Astrocyte (in vitro differentiated cells and primary cell): Measurements from ENCODE around the gene SGK2. TPM values are rescaled to one million over a fixed set of nuclear protein-coding genes. Genes with fewer than 3 reads are reported as not detected.

Source experiments
- DNase-seq: peaks from one replicate; pipeline ENCODE4 v3.0.0-alpha.2; 2010; ENCODE audit warnings: low read depth
- FAIRE-seq: peaks from 2 replicates; lab custom pipeline; 2011; peaks lifted over from hg19 to GRCh38; lab: Jason Lieb, UNC
- H2AFZ ChIP-seq: 2 replicates; pipeline ENCODE4 v1.6.0; 2012; ENCODE audit warnings: low read depth, low read length, inconsistent platforms
- H3K27ac ChIP-seq: 2 replicates; pipeline ENCODE4 v1.5.1; 2011; ENCODE audit warnings: low read depth, low read length, inconsistent platforms
- H3K27me3 ChIP-seq: 2 replicates; pipeline ENCODE4 v1.6.0; 2011; ENCODE audit warnings: low read length, inconsistent platforms; ENCODE audit not compliant: insufficient read depth
- H3K36me3 ChIP-seq: 2 replicates; pipeline ENCODE4 v1.5.1; 2011; ENCODE audit warnings: low read length, inconsistent platforms; ENCODE audit not compliant: insufficient read depth
- H3K4me1 ChIP-seq: 2 replicates; pipeline ENCODE4 v1.5.1; 2011; ENCODE audit warnings: low read length, inconsistent platforms; ENCODE audit not compliant: insufficient read depth
- H3K4me2 ChIP-seq: 2 replicates; pipeline ENCODE4 v1.6.0; 2012; ENCODE audit warnings: low read length, inconsistent platforms
- H3K4me3 ChIP-seq: 2 replicates; pipeline ENCODE4 v1.5.1; 2011; ENCODE audit warnings: low read depth, mild to moderate bottlenecking, low read length, inconsistent platforms; ENCODE audit not compliant: insufficient read depth
- H3K79me2 ChIP-seq: 2 replicates; pipeline ENCODE4 v1.6.0; 2012; ENCODE audit warnings: mild to moderate bottlenecking, low read length, inconsistent platforms; ENCODE audit not compliant: insufficient read depth
- H3K9ac ChIP-seq: 2 replicates; pipeline ENCODE4 v1.6.0; 2012; ENCODE audit warnings: mild to moderate bottlenecking, low read length, inconsistent platforms
- H3K9me3 ChIP-seq: 2 replicates; pipeline ENCODE4 v1.5.1; 2012; ENCODE audit warnings: low read depth, mild to moderate bottlenecking, low read length, inconsistent platforms; ENCODE audit not compliant: insufficient read depth
- H4K20me1 ChIP-seq: 2 replicates; pipeline ENCODE4 v1.6.0; 2012; ENCODE audit warnings: low read length, inconsistent platforms; ENCODE audit not compliant: insufficient read depth
- H3K27ac Mint-ChIP-seq: one replicate; pipeline ENCODE4 v1.8.0; 2021; ENCODE audit warnings: mild to moderate bottlenecking, mixed read lengths; ENCODE audit not compliant: unreplicated experiment
- H3K27me3 Mint-ChIP-seq: one replicate; pipeline ENCODE4 v1.8.0; 2021; ENCODE audit warnings: low read depth, mixed read lengths; ENCODE audit not compliant: unreplicated experiment
- H3K36me3 Mint-ChIP-seq: one replicate; pipeline ENCODE4 v1.8.0; 2021; ENCODE audit warnings: low read depth, mixed read lengths; ENCODE audit not compliant: unreplicated experiment
- H3K4me1 Mint-ChIP-seq: one replicate; pipeline ENCODE4 v1.8.0; 2021; ENCODE audit warnings: low read depth, mixed read lengths; ENCODE audit not compliant: unreplicated experiment
- H3K4me3 Mint-ChIP-seq: one replicate; pipeline ENCODE4 v1.8.0; 2021; ENCODE audit warnings: mild to moderate bottlenecking, moderate library complexity, mixed read lengths; ENCODE audit not compliant: unreplicated experiment
- H3K9me3 Mint-ChIP-seq: one replicate; pipeline ENCODE4 v1.8.0; 2021; ENCODE audit warnings: mild to moderate bottlenecking, mixed read lengths; ENCODE audit not compliant: unreplicated experiment
- EZH2 ChIP-seq: IDR thresholded peaks from 2 replicates; pipeline ENCODE4 v1.6.1; 2012; ENCODE audit warnings: mild to moderate bottlenecking, low read length, inconsistent platforms; ENCODE audit not compliant: insufficient read depth
- total RNA-seq: library from RNA; stranded (reverse); gene quantifications from 2 replicates; pipeline ENCODE4 v1.2.1, GENCODE V29; 2021
- TF ChIP-seq, protein P1 (sequence below): IDR thresholded peaks from 2 replicates; pipeline ENCODE4 v1.5.1; 2011; ENCODE audit warnings: low read depth, mild to moderate bottlenecking, inconsistent platforms, low read length, moderate library complexity; ENCODE audit not compliant: insufficient read depth

SGK2 gene
- total RNA-seq, 1 donor from 2014 or later, result 0.64 TPM

DNA sequence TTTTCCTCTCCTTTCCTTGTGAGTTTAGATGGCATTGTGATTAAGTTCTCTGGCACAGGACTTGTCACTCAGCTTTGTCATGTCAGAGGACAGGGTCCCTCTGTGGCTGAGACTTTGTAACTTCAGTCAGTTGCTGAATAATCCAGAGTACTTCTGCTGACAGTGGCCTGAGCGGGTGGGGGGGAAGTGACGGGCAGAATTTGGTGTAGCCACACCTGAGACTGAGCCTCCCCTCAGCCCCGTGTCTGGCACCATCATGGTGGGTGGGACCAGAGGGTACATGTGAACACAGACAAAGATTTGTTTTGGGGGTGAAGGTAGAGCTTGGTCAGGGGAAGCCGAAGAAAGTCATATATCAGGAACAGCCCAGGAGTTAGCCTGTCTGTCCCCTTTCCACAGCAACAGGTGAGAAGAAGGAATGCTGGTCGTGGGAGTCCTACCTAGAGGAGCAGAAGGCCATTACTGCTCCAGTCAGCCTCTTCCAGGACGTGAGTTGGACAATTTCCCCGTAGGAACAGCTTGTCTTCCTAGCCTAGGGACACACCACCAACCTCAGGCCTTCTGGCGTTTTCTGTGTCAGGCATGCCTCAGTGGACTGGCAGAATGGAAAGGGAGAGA is 30.5 kb upstream of the SGK2 start:
- H3K79me2 ChIP-seq, result no peaks in the 10 kb centered on the region
- DNase-seq (no peak), FAIRE-seq (no peak)
- H3K27ac ChIP-seq, result no peak overlapping the region
- H3K27me3 Mint-ChIP-seq, result no peaks in the 10 kb centered on the region
- H3K4me1 ChIP-seq, result no peaks in the 10 kb centered on the region
- no peaks in the 10 kb centered on the region for H3K36me3 ChIP-seq
- H4K20me1 ChIP-seq, result no peaks in the 10 kb centered on the region
- peaks cover 4% of the 10 kb centered on the region for H3K9me3 Mint-ChIP-seq
- peaks cover 5% of the 10 kb centered on the region for H3K4me1 Mint-ChIP-seq
- no peak overlapping the region for H3K9ac ChIP-seq
- H3K27ac Mint-ChIP-seq, result no peak overlapping the region
- no peak overlapping the region for H2AFZ ChIP-seq
- no peaks in the 10 kb centered on the region for H3K27me3 ChIP-seq
- no peak overlapping the region for H3K4me3 Mint-ChIP-seq
- H3K4me3 ChIP-seq, result no peak overlapping the region
- H3K4me2 ChIP-seq, result no peak overlapping the region
- no peak for TF ChIP-seq EZH2
- TF ChIP-seq, protein P1, sequence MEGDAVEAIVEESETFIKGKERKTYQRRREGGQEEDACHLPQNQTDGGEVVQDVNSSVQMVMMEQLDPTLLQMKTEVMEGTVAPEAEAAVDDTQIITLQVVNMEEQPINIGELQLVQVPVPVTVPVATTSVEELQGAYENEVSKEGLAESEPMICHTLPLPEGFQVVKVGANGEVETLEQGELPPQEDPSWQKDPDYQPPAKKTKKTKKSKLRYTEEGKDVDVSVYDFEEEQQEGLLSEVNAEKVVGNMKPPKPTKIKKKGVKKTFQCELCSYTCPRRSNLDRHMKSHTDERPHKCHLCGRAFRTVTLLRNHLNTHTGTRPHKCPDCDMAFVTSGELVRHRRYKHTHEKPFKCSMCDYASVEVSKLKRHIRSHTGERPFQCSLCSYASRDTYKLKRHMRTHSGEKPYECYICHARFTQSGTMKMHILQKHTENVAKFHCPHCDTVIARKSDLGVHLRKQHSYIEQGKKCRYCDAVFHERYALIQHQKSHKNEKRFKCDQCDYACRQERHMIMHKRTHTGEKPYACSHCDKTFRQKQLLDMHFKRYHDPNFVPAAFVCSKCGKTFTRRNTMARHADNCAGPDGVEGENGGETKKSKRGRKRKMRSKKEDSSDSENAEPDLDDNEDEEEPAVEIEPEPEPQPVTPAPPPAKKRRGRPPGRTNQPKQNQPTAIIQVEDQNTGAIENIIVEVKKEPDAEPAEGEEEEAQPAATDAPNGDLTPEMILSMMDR, result no peak
- H3K36me3 Mint-ChIP-seq, result peaks cover 16% of the 10 kb centered on the region
- H3K9me3 ChIP-seq, result peaks cover 5% of the 10 kb centered on the region

DNA sequence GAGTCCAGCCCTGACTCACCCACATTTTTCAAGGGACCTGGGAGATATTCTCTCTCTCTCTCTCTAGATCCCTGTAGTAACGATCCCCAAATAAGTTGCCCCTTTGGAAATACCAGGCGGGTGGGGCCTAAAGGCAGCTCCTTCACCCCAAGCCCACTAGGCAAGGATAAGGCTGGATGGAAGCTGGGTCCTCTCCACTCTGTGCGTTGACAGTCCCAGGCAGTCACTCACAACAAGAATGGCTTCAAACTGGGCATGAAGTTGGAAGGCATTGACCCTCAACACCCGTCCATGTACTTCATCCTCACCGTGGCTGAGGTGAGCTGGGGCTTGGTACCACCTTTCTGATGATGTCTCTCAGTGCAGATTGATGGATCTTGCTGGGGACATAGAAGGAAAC is 29.8 kb upstream of the SGK2 start:
- H3K27ac ChIP-seq, result no peak overlapping the region
- no peaks in the 10 kb centered on the region for H3K79me2 ChIP-seq
- FAIRE-seq (no peak), DNase-seq (no peak)
- Mint-ChIP-seq H3K27ac (no peak overlapping the region), H3K4me3 (no peak overlapping the region), H3K4me1 (peaks cover 5% of the 10 kb centered on the region), H3K27me3 (no peaks in the 10 kb centered on the region), H3K9me3 (peaks cover 4% of the 10 kb centered on the region), H3K36me3 (peaks cover 21% of the 10 kb centered on the region)
- H3K9ac ChIP-seq, result no peak overlapping the region
- H3K4me2 ChIP-seq, result no peak overlapping the region
- peaks cover 5% of the 10 kb centered on the region for H3K9me3 ChIP-seq
- no peaks in the 10 kb centered on the region for H3K27me3 ChIP-seq
- H2AFZ ChIP-seq, result no peak overlapping the region
- H4K20me1 ChIP-seq, result no peaks in the 10 kb centered on the region
- H3K4me3 ChIP-seq, result no peak overlapping the region
- no peak for TF ChIP-seq EZH2
- TF ChIP-seq, protein P1, result no peak
- no peaks in the 10 kb centered on the region for H3K4me1 ChIP-seq
- no peaks in the 10 kb centered on the region for H3K36me3 ChIP-seq

DNA sequence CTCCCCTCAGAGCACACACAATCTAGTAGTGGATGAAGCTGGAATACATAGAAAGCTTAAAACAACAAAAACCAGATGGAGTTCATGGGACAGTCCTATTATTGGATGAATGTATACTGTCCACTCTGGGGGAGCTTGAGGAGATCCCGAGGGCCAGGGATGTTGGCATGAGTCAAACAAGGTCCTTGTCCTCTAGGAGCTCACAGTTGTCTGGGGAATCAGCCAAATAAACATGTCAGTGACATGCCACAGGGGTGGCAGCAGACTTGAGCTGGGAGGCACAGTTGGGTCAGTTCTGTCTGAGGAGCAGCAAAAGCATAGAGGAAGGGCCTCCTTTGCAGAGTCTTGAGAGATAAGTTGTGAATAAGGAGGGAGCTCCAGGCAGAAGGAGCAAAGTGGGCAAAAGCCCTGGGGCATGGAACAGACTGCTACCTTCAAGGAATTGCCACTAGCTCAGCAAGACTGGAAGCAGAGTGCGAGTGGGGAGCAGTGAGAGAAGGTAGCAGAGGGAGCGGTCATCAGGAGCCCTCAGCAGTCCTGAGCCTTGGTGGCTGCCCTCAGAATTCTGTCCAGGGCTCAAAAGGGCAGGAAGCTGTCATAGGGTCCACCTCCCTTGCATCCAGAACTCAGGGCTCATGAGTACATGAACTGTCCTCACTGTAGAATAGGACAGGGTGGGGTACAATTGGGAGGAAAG is 29.2 kb upstream of the SGK2 start:
- H3K4me3 ChIP-seq, result no peak overlapping the region
- no peaks in the 10 kb centered on the region for H3K4me1 ChIP-seq
- H3K27me3 ChIP-seq, result no peaks in the 10 kb centered on the region
- peaks cover 3% of the 10 kb centered on the region for H3K9me3 ChIP-seq
- no peaks in the 10 kb centered on the region for H3K79me2 ChIP-seq
- H3K36me3 ChIP-seq, result no peaks in the 10 kb centered on the region
- Mint-ChIP-seq H3K27ac (no peak overlapping the region), H3K9me3 (peaks cover 4% of the 10 kb centered on the region), H3K27me3 (no peaks in the 10 kb centered on the region), H3K4me1 (peaks cover 5% of the 10 kb centered on the region), H3K36me3 (peaks cover 21% of the 10 kb centered on the region), H3K4me3 (no peak overlapping the region)
- H3K27ac ChIP-seq, result no peak overlapping the region
- H2AFZ ChIP-seq, result no peak overlapping the region
- DNase-seq, result no peak
- no peak overlapping the region for H3K4me2 ChIP-seq
- no peaks in the 10 kb centered on the region for H4K20me1 ChIP-seq
- TF ChIP-seq, protein P1, result no peak
- TF ChIP-seq EZH2, result no peak
- FAIRE-seq, result no peak
- no peak overlapping the region for H3K9ac ChIP-seq
